Urinary bladder (tissue), 4 donors: ENCODE data around the gene NXT1. TPM values are rescaled to one million over a fixed set of nuclear protein-coding genes. Genes with fewer than 3 reads are reported as not detected.
"Not testable (repeated sequence)": the region's sequence is repeated elsewhere in the genome, so short reads cannot be mapped to it uniquely, and the experiment has no call there.

Experiments used
- DNase-seq: peaks from one replicate; pipeline ENCODE4 v3.0.0-alpha.2; 2015; ENCODE audit errors: extremely low spot score
- H3K27ac ChIP-seq: one replicate; pipeline ENCODE4 v1.5.1; 2013; ENCODE audit warnings: low read depth, mild to moderate bottlenecking, moderate library complexity
- H3K36me3 ChIP-seq: one replicate; pipeline ENCODE4 v1.6.1; 2013; ENCODE audit warnings: mild to moderate bottlenecking, moderate library complexity; ENCODE audit not compliant: insufficient read depth
- H3K4me1 ChIP-seq: one replicate; pipeline ENCODE4 v1.6.1; 2013; ENCODE audit warnings: mild to moderate bottlenecking, moderate library complexity; ENCODE audit not compliant: insufficient read depth
- H3K4me3 ChIP-seq: one replicate; pipeline ENCODE4 v1.5.1; 2013; ENCODE audit warnings: low read depth, low read length
- WGBS: extraction: QIAGEN DNeasy Blood & Tissue Kit; methylation state at CpG from one replicate; pipeline ENCODE4 v1.1.7; 2013; 5-methylcytosine and 5-hydroxymethylcytosine counted together
- polyA plus RNA-seq: library from polyadenylated mRNA; stranded (reverse); fragments of 200-250 nt; gene quantifications from one replicate; pipeline ENCODE4 v1.2.3, GENCODE V29; 2013
- total RNA-seq: library from RNA; depleted of rRNA; stranded (reverse); fragments of >200 nt; gene quantifications from one replicate; pipeline ENCODE4 v1.2.3, GENCODE V29; 2014
- donor health status: healthy with polysubstance abuse.
- donor health status: healthy.

The NXT1 gene
- total and polyA plus RNA-seq, 2 donors = 19.4 to 30.4 TPM

DNA sequence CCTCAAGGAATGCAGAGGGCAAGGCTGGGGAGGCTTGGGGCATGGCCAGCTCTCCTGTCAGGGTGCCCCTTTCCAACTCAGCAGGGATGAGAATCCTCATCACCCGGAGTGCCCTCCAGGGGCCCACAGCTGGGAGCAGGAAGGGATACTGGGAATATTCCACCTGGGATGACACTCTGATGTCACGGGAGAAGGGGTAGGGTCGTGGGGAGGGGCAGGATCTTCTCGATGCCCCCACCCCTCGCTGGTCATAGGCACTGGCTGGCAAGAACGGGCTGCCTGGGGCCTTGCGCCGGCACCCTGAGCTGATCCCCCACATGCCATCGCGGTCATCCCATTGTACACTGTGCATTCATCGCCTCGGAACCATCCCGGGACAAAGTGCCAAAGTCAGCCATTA is 10.6 kb upstream of the NXT1 start:
- no peaks in the 10 kb centered on the region for H3K36me3 ChIP-seq
- no peak overlapping the region for H3K4me3 ChIP-seq
- no peak for DNase-seq
- H3K4me1 ChIP-seq = no peaks in the 10 kb centered on the region
- H3K27ac ChIP-seq = no peak overlapping the region
- 78% methylated on average over 13 of the region's 13 CpGs for WGBS

DNA sequence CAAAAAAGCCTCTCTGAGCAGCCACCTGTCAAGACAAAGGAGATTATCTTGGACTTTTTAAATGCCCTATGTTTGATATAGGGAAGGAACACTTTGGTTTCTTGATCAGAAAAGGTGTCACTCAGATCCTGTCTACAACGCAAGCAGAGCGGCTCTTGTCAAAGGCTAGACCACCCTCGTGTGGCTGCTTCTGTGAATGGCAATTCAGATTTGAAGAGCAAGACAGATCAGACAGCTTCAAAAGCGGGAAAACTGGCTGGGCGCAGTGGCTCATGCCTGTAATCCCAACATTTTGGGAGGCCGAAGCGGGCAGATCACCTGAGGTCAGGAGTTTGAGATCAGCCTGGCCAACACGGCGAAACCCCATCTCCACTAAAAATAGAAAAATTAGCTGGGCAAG is 10.1 kb upstream of the NXT1 start:
- H3K36me3 ChIP-seq = no peaks in the 10 kb centered on the region
- no peak for DNase-seq
- no peaks in the 10 kb centered on the region for H3K4me1 ChIP-seq
- no peak overlapping the region for H3K27ac ChIP-seq
- H3K4me3 ChIP-seq = no peak overlapping the region
- 32% methylated on average over 9 of the region's 9 CpGs for WGBS

DNA sequence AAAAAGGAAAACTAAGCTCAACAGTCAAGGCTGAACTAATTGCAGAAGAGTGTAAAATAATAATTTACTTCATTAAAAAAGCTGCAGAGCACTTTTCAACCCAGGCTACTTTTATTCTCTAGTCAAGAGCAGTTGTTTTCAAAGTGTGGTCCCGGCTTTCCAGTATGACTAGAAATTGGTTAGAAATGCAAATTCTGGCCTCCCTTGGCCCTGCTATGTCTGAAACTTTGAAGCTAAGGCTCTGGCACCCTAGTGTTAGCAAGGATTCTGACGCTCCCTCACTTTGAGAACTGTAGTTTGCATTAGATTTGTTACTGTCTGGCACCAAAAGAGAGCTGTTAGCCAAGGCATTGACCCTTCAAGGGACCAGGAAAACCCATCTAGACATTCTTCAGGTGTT is 9.5 kb upstream of the NXT1 start:
- no peak overlapping the region for H3K4me3 ChIP-seq
- no peaks in the 10 kb centered on the region for H3K36me3 ChIP-seq
- WGBS = 75% methylated on average over 2 of the region's 2 CpGs
- H3K27ac ChIP-seq = no peak overlapping the region
- DNase-seq = no peak
- no peaks in the 10 kb centered on the region for H3K4me1 ChIP-seq

DNA sequence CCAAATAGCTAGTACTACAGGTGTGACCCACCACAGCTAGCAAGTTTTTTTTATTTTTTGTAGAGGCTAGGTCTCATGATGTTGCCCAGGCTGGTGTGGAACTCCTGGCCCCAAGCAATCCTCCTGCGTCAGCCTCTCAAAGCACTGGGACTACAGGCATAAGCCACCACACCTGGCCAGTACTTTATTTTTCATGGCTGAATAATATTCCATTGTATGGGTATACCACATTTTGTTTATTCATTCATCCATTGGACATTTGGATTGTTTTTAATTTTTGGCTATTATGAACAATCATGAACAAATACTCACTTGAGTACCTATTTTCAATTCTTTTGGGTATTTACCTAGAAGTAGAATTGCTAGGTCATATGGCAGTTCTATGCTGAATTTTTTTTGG is 7.0 kb upstream of the NXT1 start:
- no peaks in the 10 kb centered on the region for H3K36me3 ChIP-seq
- no peak for DNase-seq
- H3K4me1 ChIP-seq = no peaks in the 10 kb centered on the region
- WGBS = 93% methylated on average over 1 of the region's 1 CpG
- H3K4me3 ChIP-seq = no peak overlapping the region
- H3K27ac ChIP-seq = no peak overlapping the region

DNA sequence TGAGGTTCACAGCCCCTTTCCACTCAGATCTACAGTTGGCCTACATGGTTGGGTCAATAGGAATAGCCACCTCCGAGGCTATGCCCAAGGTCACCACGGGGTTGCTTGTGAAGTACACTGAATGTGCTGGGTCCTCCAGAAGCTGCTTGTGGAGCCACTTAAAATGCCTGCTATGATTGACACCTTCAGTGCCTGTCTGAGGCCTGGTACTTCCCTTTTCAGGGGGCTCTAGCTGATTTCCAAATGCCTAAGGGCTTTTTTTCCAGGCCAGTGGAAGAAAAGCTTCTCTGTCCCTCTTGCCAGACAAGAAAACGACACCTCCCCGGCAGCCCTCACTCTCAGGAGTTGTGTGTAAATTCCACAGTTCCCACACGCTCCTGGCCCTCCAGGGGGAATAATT is 6.3 kb upstream of the NXT1 start:
- no peak overlapping the region for H3K27ac ChIP-seq
- H3K36me3 ChIP-seq = no peaks in the 10 kb centered on the region
- no peak overlapping the region for H3K4me3 ChIP-seq
- 44% methylated on average over 5 of the region's 5 CpGs for WGBS
- DNase-seq = no peak
- H3K4me1 ChIP-seq = no peaks in the 10 kb centered on the region

DNA sequence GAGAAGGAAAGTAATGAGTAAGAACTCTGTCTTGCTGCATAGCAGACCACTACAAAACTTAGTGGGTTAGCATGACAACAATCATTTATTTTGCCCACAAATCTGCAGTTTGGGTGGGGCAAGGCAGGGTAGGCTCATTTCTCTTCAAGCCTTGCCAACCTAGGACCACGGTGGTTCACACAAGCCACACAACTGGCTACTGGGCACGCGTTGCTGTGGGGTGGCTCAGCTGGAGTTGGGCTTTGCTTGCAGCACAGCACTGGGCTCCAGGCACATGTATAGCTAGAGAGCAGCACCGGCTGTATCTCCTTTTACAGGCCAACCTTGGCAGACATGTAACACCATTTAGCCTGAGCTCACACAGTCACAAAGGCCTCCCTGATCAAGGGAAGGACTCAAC is 4.6 kb upstream of the NXT1 start:
- 82% methylated on average over 4 of the region's 4 CpGs for WGBS
- Histone ChIP-seq H3K4me3 (no peak overlapping the region), H3K4me1 (no peaks in the 10 kb centered on the region), H3K36me3 (no peaks in the 10 kb centered on the region), H3K27ac (no peak overlapping the region)
- DNase-seq = no peak

DNA sequence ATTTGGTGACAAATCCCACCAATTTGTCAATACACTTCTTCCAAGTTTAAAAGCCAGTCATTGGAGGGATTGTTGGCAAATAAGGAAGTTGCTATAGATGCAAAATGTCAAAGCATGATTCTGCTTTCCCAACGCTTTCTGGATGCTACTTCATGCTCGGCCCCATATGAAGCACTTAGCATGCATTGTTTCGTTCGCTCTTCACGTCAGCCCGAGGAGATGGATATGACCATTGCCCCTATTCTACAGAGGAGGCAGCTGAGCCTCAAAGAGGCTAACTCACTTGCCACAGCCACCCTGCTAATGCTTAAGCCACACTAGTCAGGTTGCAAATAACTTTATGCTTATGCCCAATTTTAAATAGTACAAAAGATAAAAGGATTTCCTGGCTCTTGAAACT is 2.8 kb upstream of the NXT1 start:
- WGBS = 94% methylated on average over 6 of the region's 6 CpGs
- Histone ChIP-seq H3K36me3 (no peaks in the 10 kb centered on the region), H3K4me3 (no peak overlapping the region), H3K4me1 (no peaks in the 10 kb centered on the region), H3K27ac (no peak overlapping the region)
- no peak for DNase-seq

DNA sequence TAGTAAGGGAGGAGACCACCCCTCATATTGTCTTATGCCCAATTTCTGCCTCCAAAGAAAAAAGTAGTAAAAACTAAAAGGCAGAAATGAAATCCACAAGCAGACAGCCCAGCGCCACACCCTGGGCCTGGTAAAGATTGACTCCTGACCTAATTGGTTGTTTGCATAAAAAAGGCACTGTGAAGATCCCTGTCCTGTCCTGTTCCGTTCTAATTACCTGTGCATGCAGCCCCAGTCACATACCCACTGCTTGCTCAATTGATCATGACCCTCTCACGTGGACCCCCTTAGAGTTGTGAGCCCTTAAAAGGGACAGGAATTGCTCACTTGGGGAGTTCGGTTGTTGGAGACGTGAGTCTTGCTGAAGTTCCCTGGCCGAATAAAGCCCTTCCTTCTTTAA is 2.1 kb upstream of the NXT1 start:
- 83% methylated on average over 6 of the region's 6 CpGs for WGBS
- H3K36me3 ChIP-seq, H3K27ac ChIP-seq: not testable (repeated sequence)

DNA sequence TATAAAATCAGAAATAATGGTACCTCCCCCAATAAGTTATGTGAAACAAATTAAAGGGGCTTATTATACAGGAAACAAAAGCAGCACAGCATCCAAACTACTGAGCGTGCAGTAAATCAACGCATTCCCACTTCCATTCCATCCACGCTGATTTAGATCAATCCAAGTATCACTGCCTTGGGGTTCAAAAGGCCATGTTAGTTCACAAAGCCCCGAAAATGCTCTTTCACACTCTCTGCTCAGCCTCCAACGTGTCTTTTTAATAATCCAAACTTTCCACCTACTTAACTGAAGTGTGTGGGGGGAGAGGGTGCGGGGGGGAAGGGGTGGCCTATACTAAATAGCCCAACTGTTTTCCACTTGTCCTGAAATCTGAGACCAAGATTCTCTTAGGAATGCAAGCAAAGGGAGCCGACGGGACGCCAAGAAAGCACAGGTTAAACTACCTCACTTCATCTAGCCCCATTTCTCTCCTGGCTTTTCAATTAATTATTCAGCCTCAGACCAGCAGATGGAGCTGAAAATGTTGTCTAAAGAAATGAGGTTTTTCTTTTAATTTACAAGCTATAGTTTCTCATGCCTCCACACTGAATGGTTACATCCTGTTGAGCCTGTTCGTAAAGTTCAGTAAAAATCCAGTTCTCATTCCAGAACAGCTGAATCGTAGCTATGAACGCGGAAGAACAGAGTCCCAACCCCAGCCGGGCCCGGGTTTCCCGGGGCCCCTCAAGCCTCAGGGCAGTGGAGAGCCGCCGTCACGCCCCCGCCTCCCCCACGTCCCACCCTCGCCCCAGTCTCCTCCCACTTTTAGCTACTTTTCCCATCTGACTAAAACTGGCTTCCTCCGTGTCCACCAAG is 1.0 kb upstream of the NXT1 start:
- Histone ChIP-seq H3K4me3 (peak overlapping the region; percentile 66), H3K36me3 (no peaks in the 10 kb centered on the region), H3K27ac (peak overlapping the region; percentile 95), H3K4me1 (no peaks in the 10 kb centered on the region)
- WGBS = 6% methylated on average over 23 of the region's 23 CpGs
- DNase-seq = peak; percentile 82

More for the DNA sequence above, 2.1 kb upstream of the NXT1 start:
- H3K4me1 ChIP-seq, H3K4me3 ChIP-seq, DNase-seq: not testable (repeated sequence)

DNA sequence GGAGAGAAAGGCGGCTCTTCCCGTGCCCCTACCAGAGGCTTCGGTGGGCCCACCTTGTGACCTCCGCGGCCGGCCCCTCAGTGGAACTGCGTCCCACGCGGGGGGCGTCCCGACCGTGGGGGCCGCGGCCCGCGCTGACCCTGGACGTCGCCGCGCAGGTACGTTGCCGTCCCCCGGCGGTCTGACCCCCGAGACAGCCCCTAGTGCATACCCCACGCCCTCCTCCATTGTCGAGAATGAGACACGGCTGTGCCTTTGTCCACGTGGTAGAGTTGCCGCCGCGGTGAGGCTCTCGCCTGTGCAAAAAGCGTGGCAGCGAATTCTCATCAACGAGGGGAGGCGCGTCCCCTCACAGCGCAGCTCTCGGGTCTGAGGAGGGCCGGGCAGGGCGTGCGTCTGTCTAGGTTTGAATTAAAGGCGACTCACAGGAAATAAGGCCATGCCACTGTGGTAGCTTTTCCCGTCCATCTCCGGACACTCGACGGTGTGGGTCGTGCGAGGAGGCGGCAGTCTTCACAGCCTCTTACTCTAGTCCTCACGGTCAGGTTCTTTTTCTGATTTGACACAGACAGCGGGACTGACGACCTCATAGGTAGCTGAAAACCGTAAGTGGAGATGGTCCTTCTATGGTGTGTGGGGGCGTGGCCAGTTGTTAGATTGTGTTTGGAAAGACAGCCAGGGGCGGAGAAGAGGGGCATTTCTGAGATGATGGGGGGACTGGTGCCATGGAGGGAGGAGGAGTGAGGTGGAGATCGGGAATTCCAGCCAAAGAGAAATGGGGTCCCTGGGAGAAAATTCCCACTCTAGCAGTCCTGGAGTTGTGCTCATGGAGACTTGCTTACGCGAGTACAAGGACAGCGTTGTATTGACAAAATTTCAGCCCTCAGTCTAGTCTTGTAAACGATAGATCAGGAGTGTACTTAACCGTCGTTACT is 580 bp downstream of the NXT1 start:
- Histone ChIP-seq H3K27ac (peak overlapping the region; percentile 77), H3K4me3 (peak overlapping the region; percentile 66), H3K4me1 (no peaks in the 10 kb centered on the region), H3K36me3 (no peaks in the 10 kb centered on the region)
- 2% methylated on average over 64 of the region's 64 CpGs for WGBS
- no peak for DNase-seq

DNA sequence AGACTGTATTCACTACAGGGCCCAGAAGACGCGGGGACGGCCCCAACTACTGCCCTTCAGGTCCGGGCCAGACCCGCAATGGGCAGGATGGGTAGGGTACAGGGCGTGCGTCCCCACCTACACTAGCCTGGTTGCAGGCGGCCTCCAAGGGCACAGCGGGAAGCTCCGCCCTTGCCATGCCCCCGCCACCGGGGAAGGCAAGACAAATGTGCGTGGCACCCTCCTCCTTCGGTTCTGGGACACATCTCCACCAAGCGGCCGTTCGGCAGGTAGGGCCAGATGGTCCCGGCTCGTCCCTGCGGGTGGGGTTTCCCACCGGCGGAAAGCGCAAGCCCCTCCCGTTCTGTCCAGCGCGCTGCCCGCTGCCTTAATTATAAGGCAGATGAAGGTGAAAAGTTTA is 5.6 kb downstream of the NXT1 start:
- no peak overlapping the region for H3K27ac ChIP-seq
- no peak overlapping the region for H3K4me3 ChIP-seq
- no peaks in the 10 kb centered on the region for H3K36me3 ChIP-seq
- DNase-seq = no peak
- 62% methylated on average over 27 of the region's 27 CpGs for WGBS
- no peaks in the 10 kb centered on the region for H3K4me1 ChIP-seq

DNA sequence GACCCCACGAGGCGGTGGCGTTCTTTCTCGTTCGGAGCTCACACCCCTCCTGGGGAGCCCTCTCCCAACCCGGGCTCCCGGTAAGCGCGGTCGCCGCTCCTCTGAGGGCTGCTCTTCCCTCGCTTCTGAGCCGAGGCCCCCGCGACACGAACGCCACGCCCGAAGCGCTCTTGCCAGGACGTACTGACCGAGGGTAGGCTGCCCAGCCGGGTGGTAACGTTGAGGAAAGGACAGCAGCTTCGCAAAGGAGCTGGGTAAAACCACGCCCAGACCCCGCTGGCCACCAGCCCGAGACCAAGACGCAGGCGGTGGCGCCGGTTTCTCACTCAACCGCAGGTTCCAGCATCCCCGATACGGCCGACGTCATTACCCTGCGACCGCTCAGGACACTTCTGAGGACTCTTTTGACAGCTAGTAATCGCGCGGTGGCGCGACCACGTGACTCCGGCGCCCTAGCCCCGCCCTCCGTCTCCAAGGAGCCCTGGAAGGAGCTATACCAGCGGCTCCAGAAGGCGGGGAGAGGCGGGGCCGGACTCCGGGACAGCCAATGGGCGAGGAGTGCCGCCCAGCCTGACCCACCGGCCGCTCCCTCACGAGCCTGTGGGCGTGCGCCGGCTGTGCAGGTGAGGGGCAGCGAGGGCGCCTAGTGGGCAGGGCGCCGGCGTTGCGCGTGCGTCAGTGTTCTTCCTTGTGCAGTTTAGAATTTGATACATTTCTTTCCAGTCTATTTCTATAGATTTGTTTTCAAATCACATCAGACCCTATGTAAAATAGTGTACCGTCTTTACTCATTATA is 7.4 kb downstream of the NXT1 start:
- no peaks in the 10 kb centered on the region for H3K36me3 ChIP-seq
- H3K4me3 ChIP-seq = peak overlapping the region; percentile 48
- under 1% methylated on average over 71 of the region's 71 CpGs for WGBS
- peak; percentile 94 for DNase-seq
- peaks cover 4% of the 10 kb centered on the region for H3K4me1 ChIP-seq
- peak overlapping the region; percentile 98 for H3K27ac ChIP-seq

DNA sequence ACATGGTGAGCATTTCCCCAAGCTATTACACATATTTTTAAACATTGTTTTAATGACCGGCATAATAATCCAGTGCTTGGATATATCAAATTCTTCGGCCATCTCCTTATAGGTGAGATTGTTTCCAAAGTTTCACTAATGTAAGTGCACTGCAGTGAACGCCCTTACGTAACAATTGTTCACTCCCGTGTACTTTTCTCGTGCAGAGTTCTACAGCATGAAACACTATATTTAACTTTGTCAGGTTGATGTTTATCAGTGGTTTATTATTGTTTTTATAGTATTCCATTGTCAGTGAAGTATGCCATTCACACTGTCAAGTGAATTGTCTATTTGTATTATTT is 7.9 kb downstream of the NXT1 start:
- Histone ChIP-seq H3K36me3 (no peaks in the 10 kb centered on the region), H3K4me1 (peaks cover 4% of the 10 kb centered on the region), H3K27ac (no peak overlapping the region), H3K4me3 (no peak overlapping the region)
- WGBS = 35% methylated on average over 6 of the region's 6 CpGs
- DNase-seq = no peak
